Muscle of back (tissue), 11 donors: ENCODE data around the gene BEST1. TPM values are rescaled to one million over a fixed set of nuclear protein-coding genes. Genes with fewer than 3 reads are reported as not detected.
"Not testable (repeated sequence)": the region's sequence is repeated elsewhere in the genome, so short reads cannot be mapped to it uniquely, and the experiment has no call there.

ENCODE experiments used
- DNase-seq, 3 donors: peaks; one replicate each; pipeline versions ENCODE4 v3.0.0 to v3.0.0-alpha.2; 2013
- polyA plus RNA-seq, 10 donors: library from polyadenylated mRNA; unstranded; fragments of 120-200 nt; gene quantifications; one replicate each; pipeline ENCODE4 v1.2.1, GENCODE V29; 2013; ENCODE audit not compliant: insufficient read length in 10 of 10

The BEST1 gene
- polyA plus RNA-seq, 10 donors: 2.6 to 4.6 (median 3.3) TPM

DNA sequence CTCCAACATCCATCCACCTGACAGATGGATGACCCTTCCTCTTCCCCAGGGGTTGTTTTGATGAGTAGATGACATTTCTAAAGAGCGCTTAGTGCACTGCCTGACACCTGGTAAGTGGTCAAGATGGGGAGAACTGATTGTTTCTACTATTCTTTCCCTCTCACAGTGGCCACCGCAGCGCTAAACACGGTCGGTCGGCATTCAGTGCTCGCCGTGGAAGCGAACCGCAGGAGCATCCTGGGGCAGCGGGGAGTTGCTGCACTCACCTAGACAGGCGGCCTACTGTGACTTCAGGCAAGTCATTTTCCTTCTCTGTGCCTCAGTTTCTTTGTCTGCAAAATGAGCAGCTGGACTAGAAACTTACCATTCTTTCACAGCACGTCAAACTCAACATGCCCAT, 5.0 kb upstream of the BEST1 start:
- DNase-seq: no peak

- DNase-seq: no peak
These were observed 3.3 kb upstream of the BEST1 start for GRCh38 chr11:61946894-61947293.

DNA sequence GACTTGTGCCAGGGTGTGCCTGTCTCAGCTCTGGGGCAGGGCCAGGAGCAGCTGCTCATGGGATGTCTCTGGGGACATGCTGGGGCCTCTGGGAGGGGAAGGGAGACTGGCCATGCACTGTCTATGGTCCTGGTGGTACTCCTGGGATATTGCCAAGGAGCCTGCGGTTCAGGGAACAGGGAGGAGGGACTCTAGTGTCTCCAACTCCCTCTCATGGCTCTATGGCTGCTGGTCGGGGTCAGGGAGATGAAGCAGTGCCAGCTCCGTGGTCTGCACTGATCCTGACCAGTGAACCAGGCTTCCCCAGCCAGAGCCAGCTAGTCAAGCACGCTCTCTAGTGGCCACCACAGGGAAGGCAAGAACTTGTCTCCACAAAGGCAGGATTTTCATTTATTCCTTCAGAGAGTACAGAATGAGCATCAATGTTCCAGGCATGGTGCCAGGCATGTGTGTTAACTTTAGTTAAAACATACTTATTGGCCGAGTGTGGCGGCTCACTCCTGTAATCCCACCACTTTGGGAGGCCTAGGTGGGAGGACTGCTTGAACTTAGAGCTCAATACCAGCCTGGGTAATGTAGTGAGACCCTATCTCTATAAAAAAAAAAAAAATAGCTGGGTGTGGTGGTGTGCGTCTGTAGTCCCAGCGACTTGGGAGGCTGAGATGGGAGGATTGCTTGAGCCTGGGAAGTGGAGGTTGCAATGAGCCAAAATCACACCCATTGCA, 2.5 kb upstream of the BEST1 start:
- DNase-seq: peak; percentile 90 to 96 (median 94)

GRCh38 chr11:61948505-61948904, 1.6 kb upstream of the BEST1 start:
- DNase-seq: no peak

GRCh38 chr11:61949169-61950034, 749 bp upstream of the BEST1 start:
- DNase-seq: peak; percentile 77 to 90 (median 90)

- no peak for DNase-seq
These were observed 1.5 kb downstream of the BEST1 start for GRCh38 chr11:61951484-61952135.

- DNase-seq: no peak
These were observed 2.7 kb downstream of the BEST1 start for GRCh38 chr11:61952882-61953281.

DNA sequence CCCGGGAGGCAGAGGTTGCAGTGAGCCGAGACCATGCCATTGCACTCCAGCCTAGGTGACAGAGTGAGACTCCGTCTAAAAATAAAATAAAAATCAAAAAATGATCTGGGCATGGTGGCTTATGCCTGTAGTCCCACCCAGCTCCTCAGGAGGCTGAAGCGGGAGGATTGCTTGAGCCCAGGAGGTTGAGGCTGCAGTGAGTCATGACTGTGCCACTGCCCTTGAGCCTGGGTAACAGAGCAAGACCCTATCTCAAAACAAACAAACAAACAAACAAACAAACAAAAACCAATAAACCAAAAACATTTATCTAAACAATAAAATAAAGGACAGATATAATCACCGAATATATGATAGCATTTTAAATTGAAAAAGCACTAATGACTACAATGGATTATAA, 3.5 kb downstream of the BEST1 start:
- DNase-seq: not testable (repeated sequence)

- peak in 1 of 3 donors; percentile 45 for DNase-seq
These were observed 4.1 kb downstream of the BEST1 start for GRCh38 chr11:61954106-61954850.

DNA sequence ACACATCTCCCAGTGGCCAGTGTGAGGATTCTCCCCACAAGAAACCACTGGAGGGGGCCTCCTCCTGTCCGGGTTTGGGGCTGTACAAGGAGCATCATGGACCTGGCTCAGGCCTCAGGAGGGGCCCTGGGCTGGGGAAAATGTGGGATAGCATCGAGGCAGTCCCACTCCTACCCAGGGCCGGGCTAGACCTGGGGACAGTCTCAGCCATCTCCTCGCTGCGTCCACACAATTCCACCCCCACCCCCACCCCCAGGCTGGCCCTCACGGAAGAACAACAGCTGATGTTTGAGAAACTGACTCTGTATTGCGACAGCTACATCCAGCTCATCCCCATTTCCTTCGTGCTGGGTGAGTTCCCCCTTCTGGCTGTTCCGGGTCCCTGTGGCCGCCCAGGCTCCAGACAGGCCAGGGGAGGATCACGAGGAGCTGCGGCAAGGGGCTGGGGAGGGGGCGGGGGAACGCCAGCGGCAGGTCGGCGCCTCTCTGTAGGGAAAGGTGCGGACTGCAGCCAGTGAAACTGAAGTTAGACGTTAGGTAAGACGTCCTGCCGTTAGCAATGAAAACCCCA, 4.8 kb downstream of the BEST1 start:
- peak; percentile 69 to 91 (median 75) for DNase-seq

GRCh38 chr11:61955422-61956135, 5.4 kb downstream of the BEST1 start:
- DNase-seq: peak in 1 of 3 donors; percentile 79

DNA sequence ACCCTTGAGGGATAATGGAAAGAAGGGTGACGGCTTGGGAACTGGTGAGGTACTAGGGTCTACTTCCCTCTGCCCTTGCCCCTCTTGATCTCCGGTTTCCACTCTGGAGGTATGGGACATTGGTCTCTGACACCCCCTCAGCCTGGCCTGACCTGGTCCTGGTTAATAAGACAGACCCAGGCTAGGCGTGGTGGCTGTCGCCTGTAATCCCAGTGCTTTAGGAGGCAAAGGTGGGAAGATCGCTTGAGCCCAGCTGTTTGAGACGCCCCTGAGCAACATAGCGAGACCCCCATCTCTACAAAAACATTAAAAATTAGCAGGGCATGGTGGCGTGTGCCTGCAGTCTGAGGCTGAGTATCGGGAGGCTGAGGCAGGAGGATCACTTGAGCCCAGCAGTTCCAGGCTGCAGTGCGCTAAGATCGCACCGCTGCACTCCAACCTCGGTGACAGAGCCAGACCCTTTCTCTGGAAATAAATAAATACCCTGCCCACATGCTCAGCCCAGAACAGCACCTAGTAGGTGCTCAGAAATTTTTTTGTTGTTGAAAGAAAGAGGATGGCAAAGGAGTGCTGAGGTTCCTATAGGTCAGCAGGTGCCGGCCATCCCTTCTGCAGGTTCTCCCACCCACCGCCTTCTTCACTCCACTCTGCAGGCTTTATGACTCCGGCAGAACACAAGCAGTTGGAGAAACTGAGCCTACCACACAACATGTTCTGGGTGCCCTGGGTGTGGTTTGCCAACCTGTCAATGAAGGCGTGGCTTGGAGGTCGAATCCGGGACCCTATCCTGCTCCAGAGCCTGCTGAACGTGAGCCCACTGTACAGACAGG, 6.3 kb downstream of the BEST1 start:
- no peak for DNase-seq

DNA sequence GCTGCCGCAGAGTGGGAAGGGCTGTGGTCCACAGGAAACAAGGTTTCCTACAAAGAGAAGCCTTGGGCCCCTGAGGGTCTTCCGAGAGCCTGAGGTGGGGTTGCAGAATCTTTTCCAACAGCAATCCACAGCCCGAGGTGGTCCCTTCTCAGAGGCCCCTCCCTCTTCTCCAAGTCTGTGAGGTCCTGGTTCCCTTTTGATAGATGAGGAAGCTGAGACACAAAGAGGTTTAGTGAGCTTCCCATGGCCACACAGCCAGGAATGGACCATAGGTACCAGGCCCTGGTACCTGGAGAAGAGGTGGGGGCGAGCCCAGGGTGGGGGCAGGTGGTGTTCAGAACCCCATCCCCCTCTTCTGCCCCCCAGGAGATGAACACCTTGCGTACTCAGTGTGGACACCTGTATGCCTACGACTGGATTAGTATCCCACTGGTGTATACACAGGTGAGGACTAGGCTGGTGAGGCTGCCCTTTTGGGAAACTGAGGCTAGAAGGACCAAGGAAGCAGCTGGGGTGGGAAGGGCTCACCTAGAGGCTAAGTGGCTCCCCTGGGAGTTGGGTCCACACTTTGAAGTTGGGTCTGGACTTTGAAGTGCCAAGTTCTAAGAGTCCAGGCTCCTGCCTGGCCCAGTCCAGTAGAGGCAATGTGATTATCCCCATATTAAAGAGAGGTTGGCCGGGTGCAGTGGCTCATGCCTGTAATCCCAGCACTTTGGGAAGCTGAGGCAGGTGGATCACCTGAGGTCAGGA, 7.0 kb downstream of the BEST1 start:
- no peak for DNase-seq

DNA sequence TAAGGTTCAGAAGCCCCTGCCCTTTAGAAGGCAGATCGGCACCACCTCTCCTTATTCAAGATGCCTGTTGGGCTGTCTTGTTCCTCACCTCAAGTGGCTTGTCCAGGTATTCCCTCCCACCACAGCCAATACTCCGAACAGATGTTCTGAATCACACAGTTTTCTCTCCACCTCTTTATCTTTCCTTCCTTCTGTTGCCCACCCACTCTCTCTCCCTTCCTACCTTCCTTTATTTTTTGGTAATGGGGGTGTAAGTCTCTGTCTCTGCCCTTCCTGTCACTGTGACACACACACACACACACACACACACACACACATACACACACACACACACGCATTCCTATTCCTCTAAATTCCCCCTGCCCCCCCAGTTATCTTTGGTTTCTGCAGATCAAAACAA, 8.4 kb downstream of the BEST1 start:
- DNase-seq: no peak

- no peak for DNase-seq
These were observed 9.0 kb downstream of the BEST1 start for GRCh38 chr11:61959114-61959513.

GRCh38 chr11:61959678-61960077, 9.5 kb downstream of the BEST1 start:
- DNase-seq: no peak

DNA sequence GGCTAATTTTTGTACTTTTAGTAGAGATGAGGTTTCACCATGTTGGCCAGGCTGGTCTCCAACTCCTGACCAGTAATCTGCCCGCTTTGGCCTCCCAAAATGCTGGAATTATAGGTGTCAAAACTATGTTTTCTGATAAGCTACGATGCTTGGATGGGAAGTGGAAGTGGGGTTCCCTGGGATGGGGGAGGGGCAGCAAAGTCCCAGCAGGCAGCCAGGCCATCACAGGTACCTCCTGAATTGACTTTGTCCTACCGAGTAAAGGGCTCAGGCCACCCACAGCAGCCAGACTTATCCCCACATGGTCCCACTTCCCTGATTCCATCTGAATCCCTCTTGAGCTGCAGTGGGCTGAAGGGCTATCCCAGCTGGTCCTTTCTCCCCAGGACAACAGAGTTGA, 10.4 kb downstream of the BEST1 start:
- no peak for DNase-seq

DNA sequence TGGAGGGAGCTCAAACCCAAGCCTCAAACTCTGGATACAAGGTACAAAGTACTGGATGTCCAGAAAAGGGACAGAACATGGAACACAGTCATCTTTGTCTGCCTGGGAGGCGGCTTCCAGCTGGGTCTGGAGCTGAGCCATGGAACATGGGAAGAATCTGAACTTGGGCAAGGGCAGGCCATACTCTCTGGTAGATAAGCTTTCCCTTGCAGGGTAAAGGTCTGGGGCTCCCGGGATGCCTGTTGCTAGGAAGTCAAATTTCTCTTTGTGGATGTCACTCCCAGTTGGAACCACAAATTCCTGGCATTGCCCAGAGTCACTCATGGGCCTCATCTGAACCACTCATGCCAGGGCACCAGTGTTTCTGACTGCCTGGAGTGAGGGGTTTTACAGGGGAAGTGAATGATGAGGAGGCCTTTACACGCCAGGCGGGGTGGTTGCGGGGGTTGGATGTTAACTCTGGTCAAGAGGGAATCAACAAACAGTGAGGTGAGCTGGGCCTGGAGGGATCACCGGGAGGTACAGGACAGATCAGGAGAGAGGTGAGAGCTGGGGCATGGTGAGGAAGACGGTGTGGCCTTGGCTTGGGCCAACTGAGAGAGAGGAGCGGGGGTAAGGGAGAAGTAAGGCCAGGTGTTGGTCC, 11.5 kb downstream of the BEST1 start:
- DNase-seq: no peak
